ENCODE measurements around the gene NTSR2.
A peak's percentile ranks its signal among the peaks of the same experiment; 100 is the strongest.

NTSR2 gene

GRCh38 chr2:11615209-11615608, 54.8 kb downstream of the NTSR2 start:
- TF ChIP-seq, protein P1, sequence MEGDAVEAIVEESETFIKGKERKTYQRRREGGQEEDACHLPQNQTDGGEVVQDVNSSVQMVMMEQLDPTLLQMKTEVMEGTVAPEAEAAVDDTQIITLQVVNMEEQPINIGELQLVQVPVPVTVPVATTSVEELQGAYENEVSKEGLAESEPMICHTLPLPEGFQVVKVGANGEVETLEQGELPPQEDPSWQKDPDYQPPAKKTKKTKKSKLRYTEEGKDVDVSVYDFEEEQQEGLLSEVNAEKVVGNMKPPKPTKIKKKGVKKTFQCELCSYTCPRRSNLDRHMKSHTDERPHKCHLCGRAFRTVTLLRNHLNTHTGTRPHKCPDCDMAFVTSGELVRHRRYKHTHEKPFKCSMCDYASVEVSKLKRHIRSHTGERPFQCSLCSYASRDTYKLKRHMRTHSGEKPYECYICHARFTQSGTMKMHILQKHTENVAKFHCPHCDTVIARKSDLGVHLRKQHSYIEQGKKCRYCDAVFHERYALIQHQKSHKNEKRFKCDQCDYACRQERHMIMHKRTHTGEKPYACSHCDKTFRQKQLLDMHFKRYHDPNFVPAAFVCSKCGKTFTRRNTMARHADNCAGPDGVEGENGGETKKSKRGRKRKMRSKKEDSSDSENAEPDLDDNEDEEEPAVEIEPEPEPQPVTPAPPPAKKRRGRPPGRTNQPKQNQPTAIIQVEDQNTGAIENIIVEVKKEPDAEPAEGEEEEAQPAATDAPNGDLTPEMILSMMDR (conservative IDR thresholded peaks at IDR 0.05; ENCODE audit: low read depth): no peak
- ChIA-PET POLR2A (ENCODE audit: low non-redundant PET) (interaction anchor here (0.6 kb wide), 1 partner anchor 482 kb away, joined by 3 read pairs; a partner anchor contains a TSS), CTCF (no interaction called here)
- no peak overlapping the region for H3K27ac ChIP-seq
- DNase-seq (ENCODE audit: low spot score): no peak

- TF ChIP-seq, protein P1 (conservative IDR thresholded peaks at IDR 0.05; ENCODE audit: low read depth): no peak
- ChIA-PET POLR2A (ENCODE audit: low non-redundant PET) (no interaction called here), CTCF (no interaction called here)
- no peak for DNase-seq (ENCODE audit: low spot score)
- H3K27ac ChIP-seq: no peak overlapping the region
Observed at GRCh38 chr2:11613297-11613696, 56.7 kb downstream of the NTSR2 start.

DNA sequence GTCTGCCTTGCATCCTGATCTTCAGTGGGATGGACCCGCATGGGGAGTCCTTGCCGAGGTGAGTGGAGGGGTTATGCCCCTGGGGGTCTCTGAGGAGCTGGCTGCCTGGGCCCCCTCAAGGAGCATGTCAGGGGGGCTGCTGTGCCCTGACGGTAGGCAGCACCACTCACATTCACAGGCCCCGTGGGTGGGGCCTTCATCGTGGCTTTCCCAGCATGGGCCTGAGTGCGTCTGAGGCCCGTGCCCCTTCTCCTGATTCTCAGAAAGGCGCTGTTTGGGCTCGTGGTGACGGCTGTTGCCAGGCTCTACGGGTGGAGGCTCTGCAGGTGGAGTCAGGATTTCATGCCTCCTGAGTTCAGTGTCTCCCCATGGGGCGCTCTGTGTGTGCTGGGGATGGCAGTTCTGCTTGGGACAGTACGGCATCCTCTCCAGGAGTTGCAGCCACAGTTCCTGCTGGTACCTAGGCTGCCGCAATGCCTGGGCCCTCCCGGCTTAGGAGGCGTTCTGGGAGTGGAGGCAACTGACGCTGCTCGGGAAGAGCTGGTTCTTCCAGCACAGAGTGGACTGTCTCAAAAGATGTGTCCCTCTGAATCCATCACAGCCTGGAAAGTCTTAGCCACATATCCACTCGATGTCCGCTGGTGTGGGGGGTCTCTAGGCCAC, 57.3 kb downstream of the NTSR2 start:
- H3K27ac ChIP-seq: peak overlapping the region; percentile 24; the same call in 1 of the 2 replicates
- ChIA-PET POLR2A (ENCODE audit: low non-redundant PET) (no interaction called here), CTCF (no interaction called here)
- DNase-seq (ENCODE audit: low spot score): no peak
- TF ChIP-seq, protein P1 (conservative IDR thresholded peaks at IDR 0.05; ENCODE audit: low read depth): no peak

DNA sequence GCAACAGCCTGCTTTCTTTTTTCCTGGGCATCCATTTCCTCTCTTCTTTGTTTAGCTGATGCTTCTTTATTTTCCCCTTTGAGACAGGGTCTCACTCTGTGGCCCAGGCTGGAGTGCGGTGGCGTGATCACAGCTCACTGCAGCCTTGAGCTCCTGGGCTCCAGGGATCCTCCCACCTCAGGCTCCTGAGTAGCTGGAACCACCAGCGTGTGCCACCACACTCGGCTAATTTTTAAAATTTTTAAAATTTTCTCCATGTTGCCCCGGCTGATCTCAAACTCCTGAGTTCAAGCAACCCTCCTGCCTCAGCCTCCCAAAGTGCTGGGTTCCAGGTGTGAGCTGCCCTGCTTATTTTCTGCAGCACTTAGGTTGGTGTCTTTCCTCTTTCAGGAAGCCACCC, 58.7 kb downstream of the NTSR2 start:
- no peak for DNase-seq (ENCODE audit: low spot score)
- no peak overlapping the region for H3K27ac ChIP-seq
- POLR2A ChIA-PET (ENCODE audit: low non-redundant PET): no interaction called here
- CTCF ChIA-PET: no interaction called here
- TF ChIP-seq, protein P1 (conservative IDR thresholded peaks at IDR 0.05; ENCODE audit: low read depth): no peak

DNA sequence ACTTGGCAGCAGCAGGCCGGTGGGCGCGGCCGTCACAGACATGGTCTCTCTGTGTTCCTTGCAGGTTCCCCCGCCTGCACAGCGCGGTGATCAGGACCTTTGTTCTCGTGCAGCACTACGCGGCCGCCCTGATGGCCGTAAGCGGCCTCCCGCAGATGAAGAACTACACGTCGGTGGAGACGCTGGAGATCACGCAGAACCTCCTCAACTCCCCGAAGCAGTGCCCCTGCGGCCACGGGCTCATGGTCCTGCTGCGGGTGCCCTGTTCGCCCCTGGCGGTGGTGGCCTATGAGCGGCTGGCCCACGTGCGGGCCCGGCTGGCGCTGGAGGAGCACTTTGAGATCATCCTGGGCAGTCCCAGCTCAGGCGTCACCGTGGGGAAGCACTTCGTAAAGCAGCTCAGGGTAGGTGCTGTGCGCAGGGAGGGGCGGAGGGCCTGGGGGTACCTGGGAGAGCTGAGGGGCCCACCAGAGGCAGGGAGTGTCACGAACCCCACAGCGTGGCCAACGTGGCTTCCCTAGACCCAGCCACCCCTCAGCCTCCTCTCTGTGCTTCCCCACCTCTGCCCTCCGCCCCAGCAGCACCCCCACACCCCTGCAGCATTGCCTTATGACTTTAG, 59.3 kb downstream of the NTSR2 start:
- no peak for DNase-seq (ENCODE audit: low spot score)
- ChIA-PET POLR2A (ENCODE audit: low non-redundant PET) (no interaction called here), CTCF (no interaction called here)
- TF ChIP-seq, protein P1 (conservative IDR thresholded peaks at IDR 0.05; ENCODE audit: low read depth): no peak
- no peak overlapping the region for H3K27ac ChIP-seq

All from RWPE1 (cell line).